Suppressor macrophage (primary cell): Measurements from ENCODE around the gene CDH26.
"Not testable (repeated sequence)": the region's sequence is repeated elsewhere in the genome, so short reads cannot be mapped to it uniquely, and the experiment has no call there.

Experiments used
- DNase-seq, 4 experiments: peaks; one replicate each; pipeline ENCODE4 v3.0.0-alpha.2; 2020 to 2022

CDH26 gene

GRCh38 chr20:59940956-59941294 is 17.3 kb upstream of the CDH26 start:
- DNase-seq = no peak

- peak in 1 of 4 experiments; percentile 31 for DNase-seq
Observed at GRCh38 chr20:59942245-59942644, 16.0 kb upstream of the CDH26 start.

- DNase-seq = no peak
Observed at GRCh38 chr20:59944726-59945125, 13.5 kb upstream of the CDH26 start.

GRCh38 chr20:59945175-59945574 is 13.0 kb upstream of the CDH26 start:
- DNase-seq = no peak

- no peak for DNase-seq
Observed at GRCh38 chr20:59945731-59946130, 12.5 kb upstream of the CDH26 start.

- peak in 2 of 4 experiments; percentile 44 to 47 for DNase-seq
Observed at GRCh38 chr20:59947376-59947775, 10.8 kb upstream of the CDH26 start.

- DNase-seq = peak in 1 of 4 experiments; percentile 31
Observed at GRCh38 chr20:59948212-59948611, 10.0 kb upstream of the CDH26 start.

GRCh38 chr20:59948828-59949720 is 9.1 kb upstream of the CDH26 start:
- peak; percentile 55 to 77 (median 61) for DNase-seq

GRCh38 chr20:59949911-59950310 is 8.3 kb upstream of the CDH26 start:
- DNase-seq = no peak

- no peak for DNase-seq
Observed at GRCh38 chr20:59954718-59955117, 3.5 kb upstream of the CDH26 start.

- peak; percentile 15 to 56 (median 30) for DNase-seq
Observed at GRCh38 chr20:59955131-59955796, 3.0 kb upstream of the CDH26 start.

- not testable (repeated sequence) for DNase-seq
Observed at GRCh38 chr20:59957568-59957967, 655 bp upstream of the CDH26 start.

- no peak for DNase-seq
Observed at GRCh38 chr20:59958626-59959025, 403 bp downstream of the CDH26 start.

GRCh38 chr20:59961423-59961822 is 3.2 kb downstream of the CDH26 start:
- DNase-seq = no peak

- no peak for DNase-seq
Observed at GRCh38 chr20:59962155-59962554, 3.9 kb downstream of the CDH26 start.

- no peak for DNase-seq
Observed at GRCh38 chr20:59966428-59966827, 8.2 kb downstream of the CDH26 start.

GRCh38 chr20:59971428-59971827 is 13.2 kb downstream of the CDH26 start:
- no peak for DNase-seq

GRCh38 chr20:59972037-59972801 is 14.0 kb downstream of the CDH26 start:
- DNase-seq = peak; percentile 42 to 55 (median 50)

GRCh38 chr20:59976156-59976782 is 18.0 kb downstream of the CDH26 start:
- no peak for DNase-seq

GRCh38 chr20:59977086-59977485 is 18.9 kb downstream of the CDH26 start:
- no peak for DNase-seq

- no peak for DNase-seq
Observed at GRCh38 chr20:59983076-59983475, 24.9 kb downstream of the CDH26 start.

- peak; percentile 26 to 68 (median 44) for DNase-seq
Observed at GRCh38 chr20:59984541-59984940, 26.3 kb downstream of the CDH26 start.

GRCh38 chr20:59985164-59985563 is 26.9 kb downstream of the CDH26 start:
- DNase-seq = no peak
